ENCODE data around the gene PHC2.

GRCh38 chr1:33287317-33287716 is 143.6 kb downstream of the PHC2 start:
- TF ChIP-seq CTCF (IDR thresholded peaks at IDR 0.05; ENCODE audit: low read length) (no peak), EZH2phosphoT487 (IDR thresholded peaks at IDR 0.05; ENCODE audit: low read length) (no peak), EZH2 (optimal IDR thresholded peaks at IDR 0.05; ENCODE audit: low read depth, low read length) (no peak)
